Omental fat pad (tissue), 4 donors: ENCODE measurements around the gene KIAA0930. TPM values are rescaled to one million over a fixed set of nuclear protein-coding genes. Genes with fewer than 3 reads are reported as not detected.

Experiments
- ATAC-seq: fragments of 150-250 bp; one replicate; pipeline ENCODE4 v1.9.1; 2016; ENCODE audit warnings: mild to moderate bottlenecking, moderate library complexity; ENCODE audit not compliant: low FRiP score
- DNase-seq: peaks from one replicate; pipeline ENCODE4 v3.0.0-alpha.2; 2019; ENCODE audit warnings: low spot score
- total RNA-seq, 4 donors: library from RNA; depleted of rRNA; stranded (reverse); fragments of >200 nt; gene quantifications; one replicate each; pipeline ENCODE4 v1.1.0, GENCODE V29; 2016
- TF ChIP-seq, protein P1 (sequence below), 3 donors: fragments of 450-650 bp; IDR thresholded peaks; one replicate each; pipeline ENCODE4 v1.5.1; 2016 to 2017; ENCODE audit warnings: antibody characterized with exemption in 3 of 3, mild to moderate bottlenecking in 3 of 3, moderate library complexity in 2 of 3

Gene KIAA0930
- total RNA-seq, 4 donors from 2014 or later: 27.4 to 58.8 (median 50.2) TPM

DNA sequence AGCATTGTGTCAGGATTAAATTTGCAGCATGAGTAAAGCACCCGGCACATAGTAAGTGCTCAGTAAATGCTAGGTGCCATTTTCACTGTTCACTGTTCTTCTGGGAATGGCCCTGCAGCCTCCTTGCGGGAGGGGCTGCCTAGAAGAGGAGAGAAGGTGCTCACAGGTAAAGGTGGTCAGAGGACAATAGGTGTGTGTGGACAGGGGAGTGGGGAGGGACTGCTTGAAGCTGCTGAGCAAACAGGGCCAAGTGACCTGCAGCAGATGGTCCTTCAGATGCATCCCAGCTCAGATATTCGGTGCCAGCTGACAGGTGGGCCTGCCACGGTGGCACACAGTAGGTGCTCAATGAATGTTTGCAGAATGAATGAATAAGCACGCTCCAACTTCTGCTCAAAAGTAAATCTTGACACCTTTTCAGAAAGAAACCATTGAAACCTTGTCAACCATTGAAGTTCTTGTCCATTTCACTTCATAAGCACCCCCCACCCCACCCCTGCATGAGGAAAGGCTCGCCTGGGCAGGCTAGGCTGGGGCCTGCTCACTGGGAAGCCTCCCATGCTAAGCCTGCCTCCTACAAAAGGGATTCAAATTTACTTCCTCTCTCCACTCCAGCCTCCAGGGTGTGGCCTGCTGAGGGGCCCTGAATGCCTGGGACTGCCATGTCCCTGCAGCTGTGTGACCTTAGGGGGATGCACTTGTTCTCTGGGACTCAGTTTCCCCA is 1.6 kb downstream of the KIAA0930 start:
- DNase-seq (no peak), ATAC-seq (no peak)
- TF ChIP-seq, protein P1, sequence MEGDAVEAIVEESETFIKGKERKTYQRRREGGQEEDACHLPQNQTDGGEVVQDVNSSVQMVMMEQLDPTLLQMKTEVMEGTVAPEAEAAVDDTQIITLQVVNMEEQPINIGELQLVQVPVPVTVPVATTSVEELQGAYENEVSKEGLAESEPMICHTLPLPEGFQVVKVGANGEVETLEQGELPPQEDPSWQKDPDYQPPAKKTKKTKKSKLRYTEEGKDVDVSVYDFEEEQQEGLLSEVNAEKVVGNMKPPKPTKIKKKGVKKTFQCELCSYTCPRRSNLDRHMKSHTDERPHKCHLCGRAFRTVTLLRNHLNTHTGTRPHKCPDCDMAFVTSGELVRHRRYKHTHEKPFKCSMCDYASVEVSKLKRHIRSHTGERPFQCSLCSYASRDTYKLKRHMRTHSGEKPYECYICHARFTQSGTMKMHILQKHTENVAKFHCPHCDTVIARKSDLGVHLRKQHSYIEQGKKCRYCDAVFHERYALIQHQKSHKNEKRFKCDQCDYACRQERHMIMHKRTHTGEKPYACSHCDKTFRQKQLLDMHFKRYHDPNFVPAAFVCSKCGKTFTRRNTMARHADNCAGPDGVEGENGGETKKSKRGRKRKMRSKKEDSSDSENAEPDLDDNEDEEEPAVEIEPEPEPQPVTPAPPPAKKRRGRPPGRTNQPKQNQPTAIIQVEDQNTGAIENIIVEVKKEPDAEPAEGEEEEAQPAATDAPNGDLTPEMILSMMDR (IDR thresholded peaks at IDR 0.05): no peak

DNA sequence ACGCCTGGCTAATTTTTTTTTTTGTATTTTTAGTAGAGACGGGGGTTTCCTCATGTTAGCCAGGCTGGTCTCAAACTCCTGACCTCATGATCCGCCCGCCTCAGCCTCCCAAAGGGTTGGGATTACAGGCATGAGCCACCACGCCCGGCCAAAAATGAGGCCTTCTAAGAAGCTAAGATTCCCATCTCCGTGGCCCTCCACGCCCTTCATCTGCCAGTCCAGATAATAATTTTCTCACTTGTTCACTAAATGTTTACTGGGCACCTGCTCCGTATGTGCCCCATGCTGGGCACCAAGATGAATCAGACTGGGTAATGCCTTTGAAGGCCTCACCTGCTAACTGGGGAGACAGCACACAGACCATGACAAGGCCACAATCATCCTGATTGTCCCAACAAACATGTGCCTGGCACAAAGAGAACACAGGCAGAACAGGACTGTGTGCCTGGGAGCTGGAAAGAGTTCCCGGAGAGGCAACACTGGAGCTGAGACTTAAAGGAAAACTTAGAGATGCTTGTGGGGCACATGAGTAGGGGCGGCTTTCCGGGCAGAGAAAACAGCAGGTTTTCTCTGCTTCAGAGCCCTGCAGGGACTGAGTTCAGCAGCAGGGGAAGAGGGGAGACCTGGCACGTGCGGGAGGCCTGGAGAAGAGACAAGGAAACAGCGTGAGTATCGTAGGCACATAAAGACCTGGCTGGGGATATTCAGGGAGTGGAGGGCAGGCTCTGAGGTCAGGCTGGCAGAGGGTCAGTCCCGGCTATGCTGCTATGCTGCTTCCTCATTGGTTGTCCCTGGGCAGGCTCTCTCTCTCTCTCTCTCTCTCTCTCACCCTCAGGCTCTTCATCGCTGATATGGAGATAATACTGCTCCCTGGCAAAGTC is 2.4 kb downstream of the KIAA0930 start:
- DNase-seq (no peak), ATAC-seq (no peak)
- TF ChIP-seq, protein P1 (IDR thresholded peaks at IDR 0.05): no peak

DNA sequence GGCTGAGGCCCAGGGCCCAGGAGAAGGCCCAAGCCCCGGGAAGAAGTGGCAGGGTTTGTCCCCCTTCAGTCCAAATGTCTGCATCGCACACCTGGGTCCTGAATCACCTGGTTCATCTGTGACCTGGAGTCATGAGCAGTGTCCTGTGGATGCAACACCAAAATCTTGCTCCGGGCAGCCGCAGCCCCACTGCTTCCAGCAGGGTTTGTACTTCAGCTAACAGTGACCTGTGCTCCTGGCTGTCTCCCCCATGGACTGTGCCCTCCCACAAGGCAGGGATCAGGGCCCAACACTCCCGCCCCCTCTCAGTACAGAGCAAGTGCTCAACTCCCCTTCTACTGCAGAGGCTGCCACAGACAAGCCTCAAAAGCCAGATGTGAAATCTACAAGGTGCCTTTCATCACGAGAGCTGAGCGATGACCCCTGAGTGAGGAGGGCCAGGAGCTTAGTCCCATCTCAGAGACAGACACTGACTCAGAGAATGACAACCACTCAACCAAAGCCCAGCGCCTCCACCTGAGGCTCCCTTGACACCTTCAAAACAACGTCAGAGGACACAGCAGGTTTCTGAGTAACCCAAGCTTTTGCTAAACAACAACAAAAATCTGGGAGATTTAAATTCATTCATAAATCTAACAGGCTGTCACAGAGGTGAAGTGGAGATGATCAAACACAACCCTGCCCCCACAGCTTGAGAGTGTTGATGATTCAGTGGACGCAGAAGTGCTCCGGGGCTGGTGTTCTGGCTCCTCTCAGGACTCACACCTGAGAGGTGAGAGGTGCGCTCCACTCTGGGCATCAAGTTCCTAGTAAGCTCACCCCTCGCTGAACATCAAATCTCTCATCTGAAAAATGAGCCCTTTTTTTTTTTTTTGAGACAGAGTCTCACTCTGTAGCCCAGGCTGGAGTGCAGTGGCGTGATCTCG is 3.4 kb downstream of the KIAA0930 start:
- DNase-seq (no peak), ATAC-seq (no peak)
- TF ChIP-seq, protein P1 (IDR thresholded peaks at IDR 0.05): no peak

DNA sequence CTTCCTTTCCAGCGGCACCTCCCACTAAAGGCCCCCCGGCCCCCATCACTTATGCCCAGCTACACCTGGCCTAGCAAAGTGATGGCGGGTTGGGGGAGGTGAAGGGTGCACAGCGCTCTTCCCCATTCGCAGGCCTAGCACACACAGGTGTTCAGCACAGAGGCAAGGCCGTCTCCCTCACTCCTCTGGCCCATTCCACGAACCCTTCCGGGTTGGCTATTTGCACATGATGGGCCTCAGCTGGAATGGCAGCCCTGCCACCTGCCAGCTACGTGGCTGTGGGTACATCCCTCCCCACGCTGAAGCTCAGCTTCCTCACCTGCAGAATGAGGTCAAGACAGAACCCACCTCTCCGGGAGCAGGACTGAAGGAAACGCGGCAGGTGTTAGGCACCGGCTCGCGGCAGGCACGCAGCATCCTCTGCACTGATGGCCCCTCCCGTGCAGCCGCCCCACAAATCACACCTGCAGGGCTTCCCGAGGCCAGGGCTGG is 4.8 kb downstream of the KIAA0930 start:
- DNase-seq: no peak
- no peak for ATAC-seq
- TF ChIP-seq, protein P1 (IDR thresholded peaks at IDR 0.05): no peak

DNA sequence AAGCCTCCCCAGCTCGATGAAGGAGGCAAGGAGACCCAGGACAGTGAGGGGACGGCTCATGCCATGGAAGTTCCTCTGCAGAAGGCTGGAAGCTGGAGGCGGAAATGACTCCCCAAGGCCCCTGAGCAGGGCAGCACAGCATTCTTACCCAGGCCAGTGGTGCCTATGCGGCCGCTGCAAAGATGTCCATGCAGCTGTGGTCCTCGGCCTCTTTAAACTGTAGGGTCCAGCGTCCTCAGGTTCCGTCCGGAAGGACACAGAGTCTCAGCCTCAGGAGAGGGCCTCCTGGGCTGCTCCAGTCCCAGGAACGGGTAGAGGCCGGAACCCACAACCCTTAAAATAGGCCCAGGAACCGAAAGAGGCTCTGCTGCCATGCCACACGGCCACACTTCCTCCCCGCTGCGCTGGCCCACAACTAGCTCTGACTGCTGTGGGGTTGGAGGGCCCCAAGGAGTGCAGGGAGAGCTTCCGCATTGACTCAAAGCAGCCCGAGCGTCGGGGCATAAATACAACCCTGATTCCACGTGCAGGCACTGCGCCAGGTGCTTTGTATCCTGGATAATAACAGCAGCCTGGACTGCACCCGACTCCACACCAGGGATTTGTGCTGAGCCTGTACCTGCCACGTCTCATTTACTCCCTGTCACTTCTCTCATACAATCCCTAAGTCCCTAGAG is 5.5 kb downstream of the KIAA0930 start:
- ATAC-seq: no peak
- no peak for DNase-seq
- TF ChIP-seq, protein P1 (IDR thresholded peaks at IDR 0.05): no peak

DNA sequence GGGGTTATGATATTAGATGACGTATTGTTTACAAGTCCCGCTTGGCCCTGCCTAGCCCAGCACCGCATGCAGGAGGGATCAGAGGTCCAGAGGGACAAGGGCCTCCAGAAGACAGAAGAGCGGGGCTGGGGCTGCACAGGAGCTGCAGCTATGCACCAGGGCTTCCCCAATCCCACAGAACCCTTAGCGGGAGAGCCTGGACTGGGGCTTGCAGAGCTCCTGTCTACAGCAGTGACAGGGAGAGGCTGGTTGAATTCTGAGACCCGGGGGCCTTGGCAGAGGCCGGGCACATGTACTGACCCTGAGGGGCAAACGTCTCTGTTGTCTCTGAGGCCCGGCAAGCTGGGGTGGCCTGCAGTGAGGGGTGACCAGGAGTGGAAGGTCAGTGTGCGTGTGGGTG is 6.9 kb downstream of the KIAA0930 start:
- TF ChIP-seq, protein P1 (IDR thresholded peaks at IDR 0.05): no peak
- ATAC-seq: no peak
- no peak for DNase-seq
